H1 (cell line): ENCODE data around the gene STRIT1. TPM values are rescaled to one million over a fixed set of nuclear protein-coding genes. Genes with fewer than 3 reads are reported as not detected.

Experiments
- CTCF ChIA-PET: fragments of 300-600 bp; sonication (Branson Sonifier 250); formaldehyde crosslinking; loops from one replicate; lab custom pipeline; 2021; ENCODE audit not compliant: partially characterized antibody; lab: Charles Lee
- POLR2A ChIA-PET: fragments of 300-600 bp; sonication (Branson Sonifier 250); formaldehyde crosslinking; loops from one replicate; lab custom pipeline; 2021; ENCODE audit warnings: inconsistent platforms; ENCODE audit not compliant: partially characterized antibody; lab: Charles Lee
- DNase-seq, 2 experiments: peaks; one replicate each; pipeline versions ENCODE4 v3.0.0 to v3.0.0-alpha.2; 2010 to 2022; ENCODE audit warnings: low spot score in 2 of 2, low read depth in 1 of 2, mixed read lengths in 1 of 2
- FAIRE-seq: peaks from 2 replicates; lab custom pipeline; 2011; peaks lifted over from hg19 to GRCh38; lab: Jason Lieb, UNC
- H2AFZ ChIP-seq: 2 replicates; pipeline ENCODE4 v1.8.1; 2012; ENCODE audit warnings: low read length, inconsistent platforms
- H2AK5ac ChIP-seq: 2 replicates; pipeline ENCODE4 v1.6.1; 2013; ENCODE audit warnings: low read depth, low read length
- H2BK120ac ChIP-seq: replicated peaks from 2 replicates; pipeline ENCODE3; 2013; ENCODE audit warnings: low read depth, low read length, inconsistent platforms
- H2BK12ac ChIP-seq: 2 replicates; pipeline ENCODE4 v1.6.1; 2013; ENCODE audit warnings: low read depth, low read length
- H2BK15ac ChIP-seq: 2 replicates; pipeline ENCODE4 v1.6.1; 2013; ENCODE audit warnings: low read length
- H2BK20ac ChIP-seq: 2 replicates; pipeline ENCODE4 v1.6.1; 2013; ENCODE audit warnings: low read length
- H2BK5ac ChIP-seq: 2 replicates; pipeline ENCODE4 v1.6.1; 2013; ENCODE audit warnings: low read depth, low read length
- H3K14ac ChIP-seq: 2 replicates; pipeline ENCODE4 v1.6.1; 2013; ENCODE audit warnings: inconsistent platforms; ENCODE audit not compliant: insufficient read length
- H3K18ac ChIP-seq: 2 replicates; pipeline ENCODE4 v1.6.1; 2013; ENCODE audit warnings: low read length; ENCODE audit errors: extremely low read depth
- H3K23ac ChIP-seq: 2 replicates; pipeline ENCODE4 v1.6.1; 2013; ENCODE audit warnings: inconsistent platforms; ENCODE audit not compliant: insufficient read length
- H3K23me2 ChIP-seq: 2 replicates; pipeline ENCODE4 v1.6.1; 2013; ENCODE audit warnings: low read depth, low read length
- H3K27ac ChIP-seq: 2 replicates; pipeline ENCODE4 v1.6.1; 2011; ENCODE audit warnings: low read depth, low read length, inconsistent platforms
- H3K27me3 ChIP-seq, 4 experiments: replicated peaks in 1 of 4; 1 replicate in 1 of 4; 2 replicates in 3 of 4; pipeline versions ENCODE4 v1.6.1 to v1.8.1; 2011 to 2013; ENCODE audit warnings: low read length in 3 of 4, mild to moderate bottlenecking in 3 of 4, inconsistent platforms in 2 of 4, mixed read lengths in 2 of 4, moderate library complexity in 1 of 4; ENCODE audit not compliant: control insufficient read depth in 3 of 4, insufficient read depth in 3 of 4; ENCODE audit errors: extremely low read depth in 1 of 4
- H3K36me3 ChIP-seq, 4 experiments: 2 replicates each; pipeline versions ENCODE4 v1.6.1 to v1.8.1; 2011 to 2013; ENCODE audit warnings: mild to moderate bottlenecking in 4 of 4, low read length in 3 of 4, moderate library complexity in 2 of 4, control low read depth in 1 of 4, inconsistent platforms in 1 of 4; ENCODE audit not compliant: insufficient read depth in 4 of 4, control insufficient read depth in 2 of 4
- H3K4ac ChIP-seq: replicated peaks from 2 replicates; pipeline ENCODE3; 2013; ENCODE audit warnings: low read length, low read depth, mixed read lengths, inconsistent platforms; ENCODE audit not compliant: insufficient read length
- H3K4me1 ChIP-seq, 4 experiments: replicated peaks in 1 of 4; 1 replicate in 1 of 4; 2 replicates in 3 of 4; pipeline versions ENCODE4 v1.6.1 to v1.8.1; 2011 to 2013; ENCODE audit warnings: low read length in 3 of 4, inconsistent platforms in 2 of 4, mixed read lengths in 1 of 4; ENCODE audit not compliant: insufficient read depth in 4 of 4, control insufficient read depth in 3 of 4
- H3K4me2 ChIP-seq, 2 experiments: 2 replicates each; pipeline versions ENCODE4 v1.6.1 to v1.8.1; 2011 to 2013; ENCODE audit warnings: low read depth in 2 of 2, low read length in 2 of 2, control low read depth in 1 of 2, inconsistent platforms in 1 of 2, mild to moderate bottlenecking in 1 of 2; ENCODE audit not compliant: insufficient read depth in 1 of 2
- H3K4me3 ChIP-seq, 4 experiments: fragments of 200-600, 300-600 bp in 1 of 4; sonication (generic), shearing (Covaris generic), sonication (Bioruptor Twin) in 1 of 4; 2 replicates each; pipeline versions ENCODE4 v1.5.1 to v1.8.1; 2011 to 2016; ENCODE audit warnings: low read length in 4 of 4, low read depth in 3 of 4, control low read depth in 2 of 4, inconsistent platforms in 2 of 4, mild to moderate bottlenecking in 2 of 4, mixed read lengths in 1 of 4, moderate library complexity in 1 of 4; ENCODE audit not compliant: insufficient read depth in 2 of 4; ENCODE audit errors: extremely low read depth in 1 of 4
- H3K56ac ChIP-seq: replicated peaks from 2 replicates; pipeline ENCODE3; 2013; ENCODE audit warnings: low read depth, mild to moderate bottlenecking, mixed read lengths, low read length, inconsistent platforms; ENCODE audit not compliant: insufficient read length
- H3K79me1 ChIP-seq: 2 replicates; pipeline ENCODE4 v1.6.1; 2013; ENCODE audit warnings: low read depth, low read length, control low read depth
- H3K79me2 ChIP-seq, 2 experiments: 2 replicates each; pipeline versions ENCODE4 v1.6.1 to v1.8.1; 2012 to 2013; ENCODE audit warnings: low read length in 2 of 2, mild to moderate bottlenecking in 2 of 2, inconsistent platforms in 1 of 2; ENCODE audit not compliant: insufficient read depth in 2 of 2, control insufficient read depth in 1 of 2
- H3K9ac ChIP-seq, 4 experiments: replicated peaks in 1 of 4; 1 replicate in 1 of 4; 2 replicates in 3 of 4; pipeline versions ENCODE4 v1.6.1 to v1.8.1; 2011 to 2013; ENCODE audit warnings: low read depth in 3 of 4, low read length in 3 of 4, control low read depth in 2 of 4, mild to moderate bottlenecking in 2 of 4, moderate library complexity in 2 of 4, inconsistent platforms in 1 of 4; ENCODE audit errors: extremely low read depth in 1 of 4
- H3K9me3 ChIP-seq, 2 experiments: 2 replicates each; pipeline versions ENCODE4 v1.6.1 to v1.8.1; 2012 to 2013; ENCODE audit warnings: mild to moderate bottlenecking in 2 of 2, moderate library complexity in 2 of 2, control low read depth in 1 of 2, inconsistent platforms in 1 of 2, low read depth in 1 of 2, low read length in 1 of 2, mixed read lengths in 1 of 2; ENCODE audit not compliant: insufficient read depth in 2 of 2
- H4K20me1 ChIP-seq, 2 experiments: replicated peaks in 1 of 2; 2 replicates each; pipeline versions ENCODE3 to v1.8.1; 2011 to 2013; ENCODE audit warnings: inconsistent platforms in 2 of 2, low read length in 2 of 2, mild to moderate bottlenecking in 1 of 2; ENCODE audit not compliant: insufficient read depth in 2 of 2, control insufficient read depth in 1 of 2
- H4K5ac ChIP-seq: 2 replicates; pipeline ENCODE4 v1.6.1; 2013; ENCODE audit warnings: low read length, low read depth, mixed read lengths, inconsistent platforms; ENCODE audit not compliant: insufficient read length
- H4K8ac ChIP-seq: 2 replicates; pipeline ENCODE4 v1.8.0; 2013; ENCODE audit warnings: mild to moderate bottlenecking, moderate library complexity, low read length, inconsistent platforms; ENCODE audit not compliant: insufficient read depth; ENCODE audit errors: extremely low read depth
- H4K91ac ChIP-seq: replicated peaks from 2 replicates; pipeline ENCODE3; 2013; ENCODE audit warnings: low read length, mixed read lengths, inconsistent platforms; ENCODE audit not compliant: insufficient read length
- CHD1 ChIP-seq: IDR thresholded peaks from 2 replicates; pipeline ENCODE4 v1.6.1; 2012; ENCODE audit warnings: low read depth, low read length, improper control_type of control experiment
- HDAC2 ChIP-seq, 2 experiments: fragments of 300-600 bp in 1 of 2; sonication (generic) in 1 of 2; IDR thresholded peaks; 2 replicates each; pipeline ENCODE4 v1.6.1; 2011 to 2012; ENCODE audit warnings: low read depth in 2 of 2, low read length in 2 of 2, mild to moderate bottlenecking in 2 of 2, moderate library complexity in 2 of 2, borderline replicate concordance in 1 of 2, inconsistent platforms in 1 of 2
- KDM5A ChIP-seq: fragments of 200-600 bp; IDR thresholded peaks from 2 replicates; pipeline ENCODE4 v1.7.1; 2012; ENCODE audit warnings: mild to moderate bottlenecking, low read length, inconsistent platforms, mixed read lengths
- polyA plus RNA-seq, 7 experiments: library from polyadenylated mRNA; depleted of rRNA in 3 of 7; stranded (reverse) in 5 of 7; unstranded in 2 of 7; fragments of >200 nt in 5 of 7; fragments of 200-250 nt in 2 of 7; gene quantifications; 1 replicate in 5 of 7; 2 replicates in 1 of 7; 4 replicates in 1 of 7; pipeline versions ENCODE4 v1.2.1 to v1.2.3, GENCODE V29; 2011 to 2013; ENCODE audit warnings: missing spikeins in 2 of 7, mixed read lengths in 2 of 7
- total RNA-seq: library from RNA; stranded (reverse); fragmentation: NEBNext Ultra II Directional; extraction: Animal tissue kit (Norgen Biotek cat#: 25700); gene quantifications from 2 replicates; pipeline ENCODE4 v1.2.1, GENCODE V29; 2021

STRIT1 gene
- total and polyA plus RNA-seq, 2 of the 8 experiments (the other 6 are each of a cell fraction or from before 2014, with no cell fraction given), result 0.15 to 0.47 TPM

GRCh38 chr3:155313300-155313699 lies 19.8 kb upstream of the STRIT1 start:
- H3K18ac ChIP-seq, result no peak overlapping the region
- no peak overlapping the region for H2BK20ac ChIP-seq
- H2BK15ac ChIP-seq, result no peak overlapping the region
- no peaks in the 10 kb centered on the region for H3K4me1 ChIP-seq
- no peak overlapping the region for H3K4me3 ChIP-seq
- H3K4me2 ChIP-seq, result no peak overlapping the region
- no peaks in the 10 kb centered on the region for H3K27me3 ChIP-seq
- TF ChIP-seq CHD1, result no peak
- no peak for TF ChIP-seq KDM5A
- TF ChIP-seq HDAC2 (IDR thresholded peaks at IDR 0.05; ENCODE audit: borderline replicate concordance in 1 of 2, low read depth in 2 of 2, low read length in 2 of 2), result no peak
- H2BK120ac ChIP-seq, result no peak overlapping the region
- no peak overlapping the region for H3K23ac ChIP-seq
- no peak overlapping the region for H3K56ac ChIP-seq
- no peak overlapping the region for H3K14ac ChIP-seq
- DNase-seq, result no peak
- H3K79me2 ChIP-seq, result no peaks in the 10 kb centered on the region
- no peaks in the 10 kb centered on the region for H3K79me1 ChIP-seq
- H2BK12ac ChIP-seq, result no peak overlapping the region
- no peak overlapping the region for H4K5ac ChIP-seq
- H2AFZ ChIP-seq, result no peak overlapping the region
- H4K20me1 ChIP-seq, result no peaks in the 10 kb centered on the region
- no peaks in the 10 kb centered on the region for H3K23me2 ChIP-seq
- no peaks in the 10 kb centered on the region; a peak in 1 of 4 replicates for H3K9me3 ChIP-seq
- H3K36me3 ChIP-seq, result no peaks in the 10 kb centered on the region
- H2AK5ac ChIP-seq, result no peak overlapping the region
- no peak overlapping the region for H3K27ac ChIP-seq
- H3K4ac ChIP-seq, result no peak overlapping the region
- FAIRE-seq, result no peak
- H3K9ac ChIP-seq, result no peak overlapping the region
- H2BK5ac ChIP-seq, result no peak overlapping the region
- H4K8ac ChIP-seq, result no peak overlapping the region
- CTCF ChIA-PET, result interaction anchor here (0.7 kb wide), 1 partner anchor 409 kb away, joined by 3 read pairs; no protein-coding TSS in a partner anchor
- no peak overlapping the region for H4K91ac ChIP-seq
- POLR2A ChIA-PET, result no interaction called here
